SKM-1 treated with dmso at 0.1 percent for 144 hours (cell line): ENCODE results near the gene CACTIN.
"Not testable (repeated sequence)": the region's sequence is repeated elsewhere in the genome, so short reads cannot be mapped to it uniquely, and the experiment has no call there.

ENCODE experiments used
- DNase-seq: peaks from one replicate; lab custom pipeline; 2025; ENCODE audit not compliant: unreplicated experiment; lab: John Stamatoyannopoulos, UW

The CACTIN gene

GRCh38 chr19:3663838-3664237, 37.2 kb upstream of the CACTIN start:
- no peak for DNase-seq

- no peak for DNase-seq
These were observed 35.0 kb upstream of the CACTIN start for GRCh38 chr19:3661284-3662238.

- DNase-seq = no peak
These were observed 34.1 kb upstream of the CACTIN start for GRCh38 chr19:3660493-3661219.

DNA sequence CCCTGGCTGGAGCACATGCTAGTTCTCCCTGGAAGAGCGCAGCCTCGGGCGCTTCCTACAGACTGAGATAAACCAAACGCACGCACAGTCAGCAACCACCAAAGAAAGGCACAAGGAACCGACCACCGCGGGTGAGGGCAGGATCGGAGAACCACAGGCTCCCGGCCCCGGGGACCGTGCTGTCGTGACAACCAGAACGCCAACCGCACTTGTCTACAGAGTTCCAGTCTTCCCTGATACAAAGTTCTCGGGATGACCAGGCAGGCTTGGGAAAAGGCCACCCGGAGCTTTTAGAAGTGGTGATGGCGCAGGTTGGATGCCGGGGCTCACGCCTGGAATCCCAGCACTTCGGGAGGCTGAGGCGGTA, 33.1 kb upstream of the CACTIN start:
- no peak for DNase-seq

- no peak for DNase-seq
These were observed 32.5 kb upstream of the CACTIN start for GRCh38 chr19:3658870-3659745.

DNA sequence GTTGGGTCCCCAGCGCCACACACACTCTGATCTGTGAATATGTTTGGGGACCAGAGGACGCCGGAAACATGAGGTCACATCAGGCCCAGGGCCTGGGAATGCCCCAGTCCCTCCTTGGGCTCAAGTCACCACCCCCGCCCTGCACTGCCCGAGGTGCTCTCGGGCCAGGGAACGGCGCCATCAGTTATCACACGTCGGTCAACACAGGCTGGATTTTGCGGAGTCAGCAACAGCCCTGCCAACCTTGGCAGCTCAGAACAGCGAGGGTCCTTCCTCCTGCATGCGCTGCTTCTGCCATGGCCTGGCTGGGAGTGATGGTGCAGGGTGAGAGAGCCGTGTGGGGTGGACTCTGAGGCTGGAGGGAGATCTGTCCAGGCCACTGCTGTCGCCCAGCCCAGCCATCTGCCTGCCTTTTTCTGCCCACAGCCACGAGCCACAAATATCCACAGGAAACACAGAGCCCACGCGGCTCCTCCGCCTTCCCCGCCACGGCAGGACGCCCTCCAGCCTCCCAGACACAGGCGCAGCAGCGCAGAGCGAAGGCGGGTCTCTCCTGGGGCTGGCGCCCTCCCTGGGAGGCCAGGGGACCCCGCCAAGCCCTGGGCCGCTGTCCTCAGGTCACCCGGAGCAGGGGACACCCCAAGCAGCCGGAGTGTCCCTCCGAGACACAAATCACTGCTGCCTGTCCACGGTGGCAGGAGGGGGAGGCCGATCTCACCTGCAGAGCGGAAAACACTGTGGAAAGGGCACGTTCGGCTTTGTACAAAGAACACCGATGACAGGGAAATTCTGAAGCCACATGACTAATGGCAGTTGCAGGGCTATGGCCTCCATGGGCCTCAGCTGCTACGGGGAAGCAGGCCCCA, 31.6 kb upstream of the CACTIN start:
- no peak for DNase-seq

DNA sequence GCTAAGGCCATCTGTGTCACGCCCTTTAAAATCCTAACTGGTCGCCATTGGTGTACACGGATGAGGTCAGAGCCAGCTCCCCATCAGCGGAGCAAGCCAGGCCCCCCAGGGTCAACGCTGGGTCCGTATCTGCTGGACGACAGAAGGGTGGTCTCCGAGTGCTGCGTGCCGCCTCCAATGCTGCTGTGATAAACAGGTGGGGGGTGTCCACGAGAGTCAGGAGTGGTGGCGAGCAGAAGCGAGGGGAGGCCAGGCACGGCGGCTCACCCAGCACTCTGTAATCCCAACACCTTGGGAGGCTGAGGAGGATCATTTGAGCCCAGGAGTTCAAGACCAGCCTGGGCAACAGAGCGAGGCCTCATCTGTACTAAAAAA, 30.8 kb upstream of the CACTIN start:
- DNase-seq = no peak

GRCh38 chr19:3656747-3657394, 30.3 kb upstream of the CACTIN start:
- DNase-seq = no peak

- DNase-seq = no peak
These were observed 29.6 kb upstream of the CACTIN start for GRCh38 chr19:3656073-3656746.

DNA sequence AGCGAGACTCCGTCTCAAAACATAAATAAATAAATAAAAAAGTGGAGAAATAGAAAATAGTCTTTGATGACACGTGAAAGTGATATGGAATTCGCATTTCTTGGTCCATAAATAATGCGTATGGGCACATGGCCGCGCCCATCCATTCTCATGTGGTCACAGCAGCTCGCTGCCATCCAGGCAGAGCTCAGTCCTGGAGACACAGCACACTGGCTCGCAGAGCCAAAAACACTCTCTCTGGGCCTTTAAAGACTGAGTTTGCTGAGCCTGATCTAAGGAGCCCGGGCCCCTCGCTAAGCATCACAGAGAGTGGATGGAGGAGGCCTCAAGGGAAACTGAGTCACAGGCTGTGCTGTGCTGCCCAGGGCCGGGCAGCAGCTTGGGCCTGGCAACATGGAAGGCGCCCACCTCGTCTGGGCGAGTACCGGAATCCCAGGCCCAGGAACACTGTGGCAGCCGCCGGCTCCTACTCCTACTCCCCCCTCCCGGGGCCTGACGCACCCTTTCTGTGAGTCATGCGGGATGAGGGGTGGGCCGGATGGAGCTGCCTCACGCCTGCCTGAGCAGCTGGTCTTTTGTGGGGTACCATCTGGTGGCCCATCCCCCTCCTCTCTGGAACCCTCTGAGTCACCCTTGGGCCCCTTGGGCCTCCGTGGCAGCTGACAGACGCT, 28.9 kb upstream of the CACTIN start:
- no peak for DNase-seq

- no peak for DNase-seq
These were observed 27.4 kb upstream of the CACTIN start for GRCh38 chr19:3653865-3654513.

DNA sequence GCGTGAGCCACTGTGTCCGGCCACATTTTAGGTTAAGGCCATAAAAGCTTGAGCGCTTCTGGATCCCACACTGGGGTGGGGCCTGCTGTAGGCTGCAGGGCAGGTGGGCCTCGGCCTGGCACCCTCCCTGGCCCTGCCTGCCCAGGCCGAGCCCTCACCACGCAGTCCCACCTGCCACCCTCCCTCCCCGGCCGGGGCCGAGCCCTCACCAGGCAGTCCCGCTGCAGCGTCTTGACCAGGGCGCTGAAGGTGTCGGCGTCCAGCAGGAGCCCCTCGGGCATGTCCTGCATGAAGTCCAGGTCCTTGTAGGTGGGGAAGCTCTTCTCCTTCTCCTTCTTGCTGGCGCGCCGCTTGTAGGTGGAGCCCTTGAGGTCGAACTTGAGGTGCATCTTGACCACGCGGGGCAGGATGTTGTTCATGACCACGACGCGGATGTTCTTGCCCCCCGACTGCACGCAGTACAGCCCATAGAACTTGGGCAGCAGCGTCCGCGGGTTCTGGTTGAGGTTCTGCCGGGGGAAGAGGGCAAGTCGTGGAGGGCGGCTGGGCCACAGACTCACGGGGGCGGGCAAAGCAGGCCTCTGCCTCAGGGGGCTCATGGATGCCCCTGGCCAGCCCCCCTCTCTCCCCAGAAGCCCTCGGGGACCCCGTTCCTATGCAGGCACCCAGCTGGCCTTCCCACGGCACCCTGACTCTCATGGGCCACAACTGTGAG, 26.6 kb upstream of the CACTIN start:
- no peak for DNase-seq

GRCh38 chr19:3652422-3652821, 25.8 kb upstream of the CACTIN start:
- no peak for DNase-seq

DNA sequence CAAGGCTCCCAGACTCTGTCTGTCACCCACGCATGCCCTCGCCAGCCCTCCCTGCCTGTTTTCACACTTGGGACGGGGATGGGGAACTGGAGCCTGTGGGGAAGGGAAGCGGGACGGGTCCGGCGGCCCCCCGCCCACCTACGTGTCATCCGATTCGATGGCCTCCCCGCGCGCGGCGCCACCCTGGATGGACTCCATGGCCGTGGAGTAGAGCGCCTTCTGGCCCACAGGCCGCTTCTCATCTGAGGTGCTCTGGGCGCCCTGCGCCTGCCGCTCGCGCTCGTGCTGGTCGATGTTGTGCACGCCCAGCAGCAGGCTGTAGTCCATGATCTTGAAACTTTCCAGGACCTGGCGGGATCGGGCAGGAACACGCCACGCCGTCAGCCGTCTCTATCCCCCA, 25.1 kb upstream of the CACTIN start:
- DNase-seq = no peak

- DNase-seq = no peak
These were observed 23.3 kb upstream of the CACTIN start for GRCh38 chr19:3649888-3650287.

DNA sequence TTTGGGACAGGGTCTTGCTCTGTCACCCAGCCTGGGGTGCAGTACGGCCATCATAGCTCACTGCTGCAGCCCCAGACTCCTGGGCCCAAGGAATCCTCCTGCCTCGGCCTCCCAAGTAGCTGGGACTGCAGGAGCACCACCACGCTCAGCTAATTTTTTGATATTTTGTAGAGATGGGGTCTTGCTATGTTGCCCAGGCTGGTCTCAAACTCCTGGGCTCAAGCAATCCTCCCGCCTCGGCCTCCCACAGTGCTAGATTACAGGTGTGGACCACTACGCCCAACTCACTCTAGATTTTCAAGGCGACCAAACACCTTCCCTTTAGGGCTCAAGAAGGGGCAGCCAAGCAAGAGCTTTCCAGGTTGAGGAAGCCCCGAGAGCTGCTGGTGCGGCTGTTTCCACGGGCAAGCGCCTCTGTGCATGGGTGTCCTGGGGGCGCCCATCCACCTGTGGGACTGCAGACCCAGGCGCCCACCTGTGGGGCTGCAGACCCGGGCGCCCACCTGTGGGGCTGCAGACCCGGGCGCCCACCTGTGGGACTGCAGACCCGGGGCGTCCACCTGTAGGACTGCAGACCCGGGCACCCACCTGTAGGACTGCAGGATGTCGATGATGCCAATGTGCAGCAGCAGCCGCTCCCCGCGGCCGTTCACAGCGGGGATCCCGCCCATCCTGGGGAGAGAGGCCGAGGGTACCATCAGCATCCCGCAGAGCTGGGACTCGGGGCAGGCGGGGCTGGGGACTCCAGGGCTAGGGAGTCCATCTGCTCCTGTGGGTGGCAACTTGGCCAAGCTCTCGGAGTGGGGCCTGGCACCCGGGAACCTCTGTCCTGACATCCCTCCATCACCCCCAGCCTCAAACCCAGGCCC, 21.7 kb upstream of the CACTIN start:
- DNase-seq = no peak

DNA sequence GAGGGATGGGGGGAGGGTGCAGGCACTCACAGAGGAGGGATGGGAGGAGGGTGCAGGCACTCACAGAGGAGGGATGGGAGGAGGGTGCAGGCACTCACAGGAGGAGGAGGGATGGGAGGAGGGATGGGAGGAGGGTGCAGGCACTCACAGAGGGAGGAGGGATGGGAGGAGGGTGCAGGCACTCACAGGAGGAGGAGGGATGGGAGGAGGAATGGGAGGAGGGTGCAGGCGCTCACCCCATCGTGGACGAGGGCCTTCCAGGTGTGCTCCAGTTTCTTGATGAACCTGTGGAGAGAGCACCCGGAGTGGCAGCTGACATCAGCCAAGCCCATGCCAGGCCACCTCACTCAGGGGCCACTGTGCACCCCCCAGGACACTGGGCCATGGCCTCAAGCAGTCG, 20.5 kb upstream of the CACTIN start:
- not testable (repeated sequence) for DNase-seq
